HG03039 (cell line): ENCODE measurements around the gene DYNLL1.
"Not testable (repeated sequence)": the region's sequence is repeated elsewhere in the genome, so short reads cannot be mapped to it uniquely, and the experiment has no call there.

ENCODE experiments used
- ATAC-seq: cut with Tn5 transposase; IDR thresholded peaks from one replicate; pipeline ENCODE4 v1.9.1; 2021; ENCODE audit warnings: mild to moderate bottlenecking, moderate library complexity; ENCODE audit not compliant: unreplicated experiment

Gene DYNLL1

DNA sequence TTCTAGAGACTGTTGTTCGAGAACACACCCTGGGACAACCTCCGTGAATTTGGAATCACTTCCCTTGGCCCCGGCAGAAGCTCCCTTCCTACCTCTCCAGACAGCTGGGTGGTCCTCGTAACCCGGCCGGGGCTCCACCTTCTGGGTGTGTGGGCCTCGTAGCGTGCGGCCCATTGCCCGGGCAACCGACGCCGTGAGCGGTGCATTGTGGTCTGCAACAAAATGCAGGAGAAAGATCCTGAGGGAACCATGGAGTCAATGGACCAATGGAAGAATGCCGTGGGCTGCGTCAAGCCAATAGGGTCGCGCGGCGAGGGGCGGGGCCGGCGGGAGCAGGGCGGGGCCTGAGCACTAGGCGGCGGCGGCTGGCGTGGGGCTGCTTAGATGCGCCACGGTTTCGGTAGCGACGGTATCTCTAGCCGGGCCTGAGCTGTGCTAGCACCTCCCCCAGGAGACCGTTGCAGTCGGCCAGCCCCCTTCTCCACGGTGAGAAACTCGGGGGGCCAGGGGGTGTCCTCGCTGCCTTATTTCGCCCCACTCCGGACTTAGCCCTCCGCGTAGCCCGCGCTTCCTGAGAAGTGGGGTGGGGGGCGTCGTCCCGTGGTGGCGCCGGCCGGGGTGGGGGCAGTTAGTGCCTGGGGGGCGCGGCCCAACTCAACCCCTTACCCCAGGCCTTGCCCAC lies at the start of gene DYNLL1:
DYNLL1 (plus strand) TSS at position 383 of the 682 bp plus-strand sequence. CDS start 309 bp downstream, outside the sequence.
- peak; percentile 88 for ATAC-seq

GRCh38 chr12:120446844-120447178 lies 49.1 kb upstream of the DYNLL1 start:
- not testable (repeated sequence) for ATAC-seq

DNA sequence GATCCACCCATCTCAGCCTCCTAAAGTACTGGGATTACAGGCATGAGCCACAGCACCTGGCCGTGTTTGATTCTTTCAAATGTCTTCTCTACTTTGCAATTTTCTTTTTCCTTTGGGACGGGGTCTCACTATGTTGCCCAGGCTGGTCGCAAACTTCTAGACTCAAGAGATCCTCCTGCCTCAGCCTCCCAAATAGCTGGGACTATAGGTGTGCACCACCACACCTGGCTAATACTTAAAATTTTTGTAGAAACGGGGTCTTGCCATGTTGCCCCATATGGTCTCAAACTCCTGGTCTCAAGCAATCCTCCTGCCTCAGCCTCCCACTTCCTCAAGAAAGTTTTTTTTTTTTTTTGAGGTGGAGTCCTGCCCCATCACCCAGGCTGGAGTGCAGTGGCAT lies 47.9 kb upstream of the DYNLL1 start:
- no peak for ATAC-seq

DNA sequence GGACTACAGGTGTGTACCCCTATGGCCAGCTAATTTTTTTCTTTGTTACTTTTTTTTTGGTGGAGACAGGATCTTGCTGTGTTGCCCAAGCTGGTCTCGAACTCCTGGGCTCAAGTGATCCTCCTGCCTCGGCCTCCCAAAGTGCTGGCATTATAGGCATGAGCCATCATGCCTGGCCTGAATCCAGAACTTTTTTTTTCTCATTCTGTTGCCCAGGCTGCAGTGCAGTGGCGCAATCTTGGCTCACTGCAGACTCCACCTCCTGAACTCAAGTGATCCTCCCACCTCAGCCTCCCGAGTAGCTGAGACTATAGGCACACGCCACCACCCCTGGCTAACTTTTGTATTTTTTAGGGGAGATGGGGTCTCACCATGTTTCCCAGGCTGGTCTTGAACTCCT lies 43.4 kb upstream of the DYNLL1 start:
- ATAC-seq = not testable (repeated sequence)

DNA sequence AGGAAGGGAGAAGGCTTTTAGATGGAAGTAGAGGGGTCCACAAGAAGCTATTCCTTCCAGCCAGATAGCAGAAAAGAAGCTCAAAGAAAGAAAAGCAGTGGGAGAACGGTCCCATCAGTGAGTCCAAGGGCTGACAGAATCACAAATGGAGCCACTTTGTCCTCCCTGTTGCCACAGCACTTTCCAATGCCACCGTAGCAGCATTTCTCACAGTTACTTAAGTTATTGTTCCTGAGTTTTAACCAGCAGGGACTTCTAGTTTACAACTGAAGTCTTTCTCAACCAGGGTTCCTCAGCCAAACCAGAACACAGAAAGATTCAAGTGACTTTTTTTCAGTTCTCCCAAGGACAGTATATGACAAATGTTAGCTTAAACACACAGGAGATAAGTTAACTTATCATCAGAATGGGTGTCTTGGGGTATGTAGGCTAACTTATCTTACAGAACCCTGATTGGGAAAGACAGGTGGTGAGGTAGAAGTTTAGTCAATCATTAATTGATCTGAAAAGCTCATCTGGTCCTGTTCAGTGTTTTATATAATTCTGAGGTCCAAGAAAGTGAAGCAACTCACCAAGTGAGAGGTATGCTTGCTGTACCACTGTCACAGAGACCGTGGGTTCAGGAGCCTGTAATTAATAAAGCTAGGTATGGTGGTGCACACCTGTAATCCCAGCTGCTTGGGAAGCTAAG lies 42.7 kb upstream of the DYNLL1 start:
- no peak for ATAC-seq

DNA sequence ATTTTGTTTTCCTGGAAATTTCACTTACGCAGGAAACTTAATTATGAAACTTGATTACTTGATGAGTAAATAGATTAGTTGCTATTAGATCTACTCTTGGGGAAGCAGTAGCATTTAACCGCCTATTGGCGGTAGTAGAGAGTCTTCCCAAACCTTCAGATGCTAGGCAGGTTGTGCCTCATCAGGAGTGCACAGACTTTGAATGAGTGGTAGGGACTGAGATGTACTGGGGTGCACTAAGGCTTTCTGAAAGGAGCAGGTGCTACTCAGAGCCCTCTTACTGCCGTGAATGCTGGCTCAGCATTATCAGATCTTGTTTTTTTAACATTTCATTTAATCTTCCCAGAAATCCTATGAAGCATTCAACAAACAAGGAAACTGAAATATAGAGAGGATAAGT lies 41.9 kb upstream of the DYNLL1 start:
- no peak for ATAC-seq

- ATAC-seq = no peak
Measured at GRCh38 chr12:120455302-120455701, 40.6 kb upstream of the DYNLL1 start.

DNA sequence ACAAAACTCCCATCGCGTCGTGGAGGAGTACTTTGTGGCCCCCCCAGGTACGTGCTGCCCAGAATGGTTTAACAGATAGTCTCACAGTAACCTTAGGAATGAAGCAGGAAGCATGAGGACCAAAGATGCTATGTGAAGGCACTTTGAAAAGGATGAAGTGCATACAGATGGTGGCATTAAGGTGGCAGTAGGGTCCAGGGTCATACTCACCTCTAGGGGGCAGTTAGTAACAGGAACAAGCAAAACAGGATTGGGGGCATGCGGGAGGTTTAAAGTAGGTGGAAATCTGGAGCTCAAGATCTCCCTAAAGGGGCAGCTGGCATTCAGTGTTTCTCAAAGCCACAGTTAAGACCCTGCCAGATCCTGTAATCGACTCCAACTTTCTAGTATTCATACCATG lies 38.8 kb upstream of the DYNLL1 start:
- no peak for ATAC-seq

GRCh38 chr12:120460157-120460556 lies 35.8 kb upstream of the DYNLL1 start:
- no peak for ATAC-seq

DNA sequence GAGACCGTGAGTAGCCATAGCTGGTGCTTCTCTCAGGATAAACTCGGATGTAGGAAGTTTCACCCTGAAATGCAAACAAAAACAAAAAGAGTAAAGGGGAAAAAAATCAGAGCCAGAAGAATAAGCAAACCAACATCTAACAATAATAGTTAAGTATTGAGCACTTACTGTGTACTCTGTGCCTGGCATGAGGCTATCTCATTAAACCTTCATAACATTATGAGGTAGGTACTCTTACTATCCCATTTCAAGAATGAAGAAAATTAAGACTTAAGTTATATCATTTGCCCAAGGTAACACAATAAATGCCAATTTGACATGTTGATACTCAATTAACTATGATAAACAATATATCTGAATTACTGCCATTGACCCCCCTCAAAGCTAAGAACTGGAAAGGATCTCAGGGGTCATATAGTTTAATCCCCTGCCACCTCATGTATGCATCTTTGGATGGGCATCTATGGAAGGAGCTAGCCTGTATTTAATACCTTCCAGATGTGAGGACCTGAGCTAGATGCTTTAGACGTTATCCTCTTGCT lies 33.7 kb upstream of the DYNLL1 start:
- no peak for ATAC-seq

- ATAC-seq = no peak
Measured at GRCh38 chr12:120463712-120464111, 32.2 kb upstream of the DYNLL1 start.

DNA sequence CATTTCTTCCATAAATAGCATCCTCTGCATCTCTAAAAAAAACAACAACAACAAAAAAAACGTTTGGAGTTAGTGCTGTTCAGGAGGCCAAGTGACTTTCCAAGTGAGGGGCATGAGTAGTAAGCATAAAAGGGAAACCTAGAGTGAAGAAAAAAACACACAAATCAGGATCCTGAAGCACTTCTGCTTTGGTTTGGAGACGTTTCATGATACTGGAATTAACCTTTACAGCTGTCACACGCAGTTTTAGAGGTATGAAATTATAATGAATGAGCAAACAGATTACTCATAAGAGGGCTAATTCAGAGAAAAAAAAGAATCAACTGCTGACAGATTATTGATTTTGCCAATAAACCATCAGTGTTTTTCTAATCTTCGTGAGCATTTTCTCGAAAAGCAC lies 30.2 kb upstream of the DYNLL1 start:
- ATAC-seq = no peak

GRCh38 chr12:120466560-120467315 lies 29.2 kb upstream of the DYNLL1 start:
- ATAC-seq = no peak

DNA sequence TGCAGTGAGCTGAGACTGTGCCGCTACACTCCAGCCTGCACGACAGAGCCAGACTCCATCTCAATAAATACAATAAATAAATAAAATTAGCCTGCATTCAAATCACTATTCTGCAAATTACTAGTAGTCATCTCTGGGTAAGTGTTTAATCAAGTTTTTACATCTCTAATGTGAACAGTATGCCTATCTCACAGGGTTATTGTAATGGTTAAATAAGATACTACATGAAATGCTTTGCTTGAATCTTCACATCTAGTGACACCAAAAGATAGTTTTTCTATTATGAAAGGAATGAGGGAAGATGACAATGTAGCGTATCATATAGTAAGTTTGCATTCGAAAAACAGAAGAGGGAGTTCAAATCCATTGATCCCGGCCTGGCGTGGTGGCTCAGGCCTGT lies 28.5 kb upstream of the DYNLL1 start:
- no peak for ATAC-seq

- no peak for ATAC-seq
Measured at GRCh38 chr12:120468325-120468820, 27.5 kb upstream of the DYNLL1 start.

GRCh38 chr12:120468821-120469449 lies 27.0 kb upstream of the DYNLL1 start:
- peak; percentile 17 for ATAC-seq

DNA sequence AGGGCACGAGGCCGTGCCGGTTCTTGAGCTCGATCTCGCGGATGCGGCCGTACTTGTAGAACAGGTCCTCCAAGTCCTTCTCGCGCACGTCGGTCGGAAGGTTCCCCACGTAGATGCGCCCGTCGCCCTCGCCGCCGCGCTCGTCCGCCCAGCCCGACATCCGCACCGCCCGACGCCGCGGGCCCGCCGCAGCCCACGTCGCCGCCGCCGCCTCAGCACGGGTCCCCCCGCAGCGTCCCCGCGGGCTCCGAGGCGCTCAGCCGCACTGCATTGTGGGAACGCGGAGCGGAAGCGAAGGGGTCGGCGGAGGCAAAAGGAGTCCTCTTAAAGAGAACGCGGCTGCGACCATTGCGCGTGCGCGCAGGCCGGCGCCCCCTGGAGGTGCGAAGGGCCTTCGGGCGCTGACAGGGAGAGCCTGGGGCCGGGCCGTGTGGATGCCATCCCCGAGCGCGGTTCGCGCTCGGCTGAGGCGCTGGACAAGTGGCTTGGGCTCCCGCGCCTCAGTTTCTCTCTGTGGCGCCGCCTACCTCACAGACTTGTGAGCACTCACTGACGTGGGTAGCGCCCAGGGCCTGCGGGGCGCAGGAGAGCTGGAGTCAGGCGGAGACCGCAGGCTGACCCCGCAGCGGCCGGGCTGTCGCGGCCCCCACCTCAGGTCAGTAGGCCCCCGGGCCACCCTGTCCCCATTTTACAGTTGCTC lies 26.3 kb upstream of the DYNLL1 start, which contains the start of gene SRSF9:
SRSF9 (minus strand) TSS at position 299 of the 700 bp plus-strand sequence; CDS start at position 160, 139 bp downstream.
- ATAC-seq = peak; percentile 79

DNA sequence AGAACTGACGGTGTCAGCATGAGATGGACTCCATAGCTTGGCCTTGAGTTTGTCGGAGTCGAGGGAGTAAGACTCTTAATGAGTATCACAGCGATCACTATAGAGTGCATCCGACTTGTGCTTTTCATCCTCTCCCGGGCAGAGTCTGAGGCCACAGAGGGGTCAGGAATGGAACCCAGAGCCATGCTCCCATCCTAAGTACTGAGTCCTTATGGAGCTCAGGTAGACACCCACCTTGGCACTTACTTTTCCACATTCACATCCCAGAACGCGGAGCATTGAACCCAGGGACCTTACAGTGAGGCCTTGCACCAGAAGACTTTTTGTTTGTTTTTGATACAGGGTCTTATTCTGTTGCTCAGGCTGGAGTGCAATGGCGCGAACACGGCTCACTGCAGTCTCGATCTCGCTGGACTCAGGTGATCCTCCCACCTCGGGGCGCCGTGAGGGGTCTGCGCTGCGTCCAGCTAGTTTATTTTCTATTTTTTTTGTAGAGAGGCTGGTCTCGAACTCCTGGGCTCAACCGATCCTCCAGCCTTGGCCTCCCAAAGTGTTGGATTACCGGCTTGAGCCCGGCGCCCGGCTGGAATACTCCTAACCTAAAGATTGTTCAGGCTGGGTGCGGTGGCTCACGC lies 25.6 kb upstream of the DYNLL1 start:
- ATAC-seq = no peak

GRCh38 chr12:120472521-120472920 lies 23.4 kb upstream of the DYNLL1 start:
- no peak for ATAC-seq
